Right lobe of liver (tissue), 6 donors: Measurements from ENCODE around the gene BNIP3. TPM values are rescaled to one million over a fixed set of nuclear protein-coding genes. Genes with fewer than 3 reads are reported as not detected.

Experiments
- ATAC-seq, 4 donors: fragments of 200-7000 bp; cut with Tn5 transposase; one replicate each; pipeline ENCODE4 v1.9.1; 2020; ENCODE audit warnings: mild to moderate bottlenecking in 4 of 4, moderate library complexity in 4 of 4
- DNase-seq, 3 donors: peaks; one replicate each; pipeline ENCODE4 v3.0.0-alpha.2; 2020
- H3K27ac ChIP-seq, 3 donors: fragments of 200-600 bp; one replicate each; pipeline ENCODE4 v1.8.0; 2022
- H3K27me3 ChIP-seq, 2 donors: fragments of 200-600 bp; one replicate each; pipeline ENCODE4 v1.8.0; 2022
- H3K36me3 ChIP-seq, 4 donors: fragments of 200-600 bp; sonication (generic) in 1 of 4; one replicate each; pipeline versions ENCODE4 v1.5.1 to v1.8.0; 2017 to 2022; ENCODE audit warnings: control low read depth in 1 of 4
- H3K4me1 ChIP-seq, 4 donors: fragments of 200-600 bp; sonication (generic) in 1 of 4; one replicate each; pipeline versions ENCODE4 v1.5.1 to v1.8.0; 2017 to 2022; ENCODE audit warnings: control low read depth in 1 of 4
- H3K4me3 ChIP-seq, 3 donors: fragments of 200-600 bp; one replicate each; pipeline ENCODE4 v1.8.0; 2022
- H3K9me3 ChIP-seq, 4 donors: fragments of 200-600 bp; sonication (generic) in 1 of 4; one replicate each; pipeline versions ENCODE4 v1.5.1 to v1.8.0; 2017 to 2022; ENCODE audit warnings: control low read depth in 1 of 4
- CTCF ChIP-seq, 4 donors: fragments of 200-600 bp in 3 of 4; fragments of 450-650 bp in 1 of 4; IDR thresholded peaks; one replicate each; pipeline versions ENCODE4 v1.5.1 to v1.8.0; 2016 to 2022; ENCODE audit warnings: antibody characterized with exemption in 4 of 4, mild to moderate bottlenecking in 2 of 4
- POLR2A ChIP-seq: fragments of 450-650 bp; IDR thresholded peaks from one replicate; pipeline ENCODE4 v1.6.1; 2017; ENCODE audit warnings: antibody characterized with exemption, mild to moderate bottlenecking
- WGBS: methylation state at CpG from one replicate; pipeline ENCODE4 v1.1.6; 2018; ENCODE audit warnings: low coverage, low lambda C conversion rate; ENCODE audit not compliant: insufficient coverage; ENCODE audit errors: missing lambda C conversion rate; 5-methylcytosine and 5-hydroxymethylcytosine counted together
- intact Hi-C, 2 donors: fragments of 100-400 bp; cut with DNase I; formaldehyde crosslinking; loops; one replicate each; pipeline versions ENCODE4 v1.11.2 to v1.14.1; 2022
- total RNA-seq, 6 experiments: library from RNA; depleted of rRNA in 2 of 6; stranded (reverse); fragments of >200 nt in 2 of 6; fragmentation: NEBNext Ultra II Directional in 3 of 6; extraction: Animal tissue kit (Norgen Biotek cat#: 25700) in 3 of 6; gene quantifications; one replicate each; pipeline versions ENCODE4 v1.1.0 to v1.2.4, GENCODE V29; 2016 to 2023
- donor health status: DM: no; HTN: yes; CAD: no.
- donor health status: DM: no; HTN: no; CAD: no.
- donor health status: DM: no; HTN: no; CAD: no.
- donor health status: DM: no; HTN: yes; CAD: no.
- donor health status: DM: no; HTN: yes; CAD: no.

BNIP3 gene
- total RNA-seq, 6 experiments from 2014 or later, result 87.7 to 373 (median 102) TPM

GRCh38 chr10:131938681-131939080, 43.0 kb downstream of the BNIP3 start:
- intact Hi-C loops, result no loop called here
- Histone ChIP-seq H3K27ac (no peak overlapping the region), H3K4me3 (no peak overlapping the region), H3K27me3 (no peaks in the 10 kb centered on the region), H3K36me3 (peaks cover 0 to 13% (median 4%) of the 10 kb centered on the region in 4 donors), H3K9me3 (no peaks in the 10 kb centered on the region), H3K4me1 (no peaks in the 10 kb centered on the region)
- no peak for ATAC-seq
- peak in 1 of 3 donors; percentile 31 for DNase-seq
- TF ChIP-seq CTCF (IDR thresholded peaks at IDR 0.05), result no peak
- no peak for TF ChIP-seq POLR2A
- no CpG with 5 or more reads among the region's 10 CpGs for WGBS

- no peaks in the 10 kb centered on the region for H3K9me3 ChIP-seq
- no peaks in the 10 kb centered on the region for H3K27me3 ChIP-seq
- 62% methylated on average over 8 of the region's 20 CpGs for WGBS
- DNase-seq (peak in 1 of 3 donors; percentile 25), ATAC-seq (peak in 1 of 4 donors; percentile 10)
- H3K4me3 ChIP-seq, result no peak overlapping the region
- intact Hi-C loops, result no loop called here
- H3K27ac ChIP-seq, result no peak overlapping the region
- H3K36me3 ChIP-seq, result peaks cover 0 to 12% (median 3%) of the 10 kb centered on the region in 4 donors
- H3K4me1 ChIP-seq, result no peaks in the 10 kb centered on the region
- no peak for TF ChIP-seq POLR2A
- no peak for TF ChIP-seq CTCF (IDR thresholded peaks at IDR 0.05)
These were observed 43.9 kb downstream of the BNIP3 start for GRCh38 chr10:131937836-131938235.

GRCh38 chr10:131936736-131937135, 45.0 kb downstream of the BNIP3 start:
- Histone ChIP-seq H3K27me3 (no peaks in the 10 kb centered on the region), H3K36me3 (peaks cover 0 to 12% (median 3%) of the 10 kb centered on the region in 4 donors), H3K9me3 (no peaks in the 10 kb centered on the region), H3K4me1 (no peaks in the 10 kb centered on the region), H3K4me3 (no peak overlapping the region), H3K27ac (no peak overlapping the region)
- TF ChIP-seq POLR2A, result no peak
- no peak for TF ChIP-seq CTCF (IDR thresholded peaks at IDR 0.05)
- ATAC-seq, result no peak
- 95% methylated on average over 16 of the region's 18 CpGs for WGBS
- intact Hi-C loops, result no loop called here
- peak in 1 of 3 donors; percentile 30 for DNase-seq

- Histone ChIP-seq H3K27ac (no peak overlapping the region), H3K9me3 (no peaks in the 10 kb centered on the region), H3K36me3 (peaks cover 0 to 12% (median 3%) of the 10 kb centered on the region in 4 donors), H3K4me3 (no peak overlapping the region), H3K27me3 (no peaks in the 10 kb centered on the region), H3K4me1 (no peaks in the 10 kb centered on the region)
- intact Hi-C loops, result no loop called here
- DNase-seq (peak in 1 of 3 donors; percentile 29), ATAC-seq (no peak)
- TF ChIP-seq POLR2A, result no peak
- no peak for TF ChIP-seq CTCF (IDR thresholded peaks at IDR 0.05)
- WGBS, result 88% methylated on average over 5 of the region's 9 CpGs
These were observed 45.4 kb downstream of the BNIP3 start for GRCh38 chr10:131936294-131936693.

- ATAC-seq (no peak), DNase-seq (peak in 1 of 3 donors; percentile 19)
- H3K36me3 ChIP-seq, result peaks cover 0 to 12% (median 1%) of the 10 kb centered on the region in 4 donors
- H3K27me3 ChIP-seq, result no peaks in the 10 kb centered on the region
- TF ChIP-seq POLR2A (no peak), CTCF (IDR thresholded peaks at IDR 0.05) (no peak)
- no peak overlapping the region for H3K27ac ChIP-seq
- H3K4me1 ChIP-seq, result no peaks in the 10 kb centered on the region
- intact Hi-C loops, result no loop called here
- no CpG with 5 or more reads among the region's 1 CpG for WGBS
- H3K9me3 ChIP-seq, result no peaks in the 10 kb centered on the region
- no peak overlapping the region for H3K4me3 ChIP-seq
These were observed 46.5 kb downstream of the BNIP3 start for GRCh38 chr10:131935260-131935659.
